ENCODE measurements around the gene KLHDC10.

GRCh38 chr7:130118294-130118693 lies 48.0 kb downstream of the KLHDC10 start:
- TF ChIP-seq CTCF (IDR thresholded peaks at IDR 0.05; ENCODE audit: low read depth, low read length, poor library complexity, severe bottlenecking) (no peak), EZH2phosphoT487 (IDR thresholded peaks at IDR 0.05; ENCODE audit: borderline replicate concordance, low read length) (no peak)
